Astrocyte of the spinal cord (primary cell): ENCODE measurements around the gene SERPINA5.

Source experiments
- DNase-seq: peaks from one replicate; pipeline ENCODE4 v3.0.0; 2011; ENCODE audit warnings: low read depth, low spot score
- H3K4me3 ChIP-seq: 2 replicates; pipeline ENCODE4 v1.5.1; 2011; ENCODE audit warnings: low read depth, mild to moderate bottlenecking, low read length, moderate library complexity
- in situ Hi-C: cut with HindIII; loops from 2 replicates; pipeline ENCODE4 v1.10.0; 2017; ENCODE audit warnings: low sequenced_read_pairs
- TF ChIP-seq, protein P1 (sequence below): IDR thresholded peaks from 2 replicates; pipeline ENCODE4 v1.5.1; 2012; ENCODE audit warnings: low read depth, mild to moderate bottlenecking, low read length, inconsistent platforms

The SERPINA5 gene

DNA sequence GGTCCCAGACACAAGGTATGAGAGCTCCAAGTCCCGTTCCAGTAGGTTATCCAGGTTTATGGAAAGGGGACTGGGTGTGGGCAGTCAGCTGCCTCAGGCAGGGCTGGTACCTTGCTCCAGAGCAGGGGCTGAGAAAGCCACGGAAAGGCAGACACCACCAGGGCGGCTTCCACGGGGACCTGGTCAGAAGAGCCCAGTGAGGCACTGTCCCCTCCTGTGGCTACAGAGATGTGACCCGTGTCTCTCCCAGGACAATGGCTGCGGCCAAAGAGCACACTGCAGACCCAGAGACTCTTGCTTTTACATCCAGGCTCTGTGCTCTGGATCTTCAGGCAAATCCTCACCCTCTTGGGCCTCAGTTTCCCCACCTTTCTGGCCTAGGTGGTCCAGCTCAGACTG, 11.2 kb upstream of the SERPINA5 start:
- no peak overlapping the region for H3K4me3 ChIP-seq
- in situ Hi-C loops: no loop called here

DNA sequence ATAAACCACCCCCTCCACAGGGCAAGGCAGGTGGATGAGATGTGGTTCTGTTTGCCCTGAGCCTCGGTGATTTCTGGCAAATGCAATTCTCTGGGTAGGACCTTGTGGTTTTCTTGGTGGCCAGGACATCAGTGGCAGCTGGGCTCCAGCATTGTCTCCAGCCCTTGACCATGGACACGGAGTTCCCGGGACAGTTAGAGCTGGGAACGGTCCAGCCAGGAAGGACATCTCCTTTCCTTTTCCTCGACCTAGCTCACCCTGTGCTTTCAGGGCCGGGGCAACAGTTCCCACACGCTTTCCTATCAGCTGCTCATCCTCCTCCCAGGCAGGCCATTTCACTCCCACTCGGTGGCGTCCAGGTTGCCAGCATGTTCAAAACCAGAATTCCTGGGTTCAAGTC, 10.8 kb upstream of the SERPINA5 start:
- TF ChIP-seq, protein P1, sequence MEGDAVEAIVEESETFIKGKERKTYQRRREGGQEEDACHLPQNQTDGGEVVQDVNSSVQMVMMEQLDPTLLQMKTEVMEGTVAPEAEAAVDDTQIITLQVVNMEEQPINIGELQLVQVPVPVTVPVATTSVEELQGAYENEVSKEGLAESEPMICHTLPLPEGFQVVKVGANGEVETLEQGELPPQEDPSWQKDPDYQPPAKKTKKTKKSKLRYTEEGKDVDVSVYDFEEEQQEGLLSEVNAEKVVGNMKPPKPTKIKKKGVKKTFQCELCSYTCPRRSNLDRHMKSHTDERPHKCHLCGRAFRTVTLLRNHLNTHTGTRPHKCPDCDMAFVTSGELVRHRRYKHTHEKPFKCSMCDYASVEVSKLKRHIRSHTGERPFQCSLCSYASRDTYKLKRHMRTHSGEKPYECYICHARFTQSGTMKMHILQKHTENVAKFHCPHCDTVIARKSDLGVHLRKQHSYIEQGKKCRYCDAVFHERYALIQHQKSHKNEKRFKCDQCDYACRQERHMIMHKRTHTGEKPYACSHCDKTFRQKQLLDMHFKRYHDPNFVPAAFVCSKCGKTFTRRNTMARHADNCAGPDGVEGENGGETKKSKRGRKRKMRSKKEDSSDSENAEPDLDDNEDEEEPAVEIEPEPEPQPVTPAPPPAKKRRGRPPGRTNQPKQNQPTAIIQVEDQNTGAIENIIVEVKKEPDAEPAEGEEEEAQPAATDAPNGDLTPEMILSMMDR: no peak
- H3K4me3 ChIP-seq: no peak overlapping the region
- no peak for DNase-seq
- in situ Hi-C loops: no loop called here

More for the DNA sequence above, 11.2 kb upstream of the SERPINA5 start:
- TF ChIP-seq, protein P1: no peak
- no peak for DNase-seq

DNA sequence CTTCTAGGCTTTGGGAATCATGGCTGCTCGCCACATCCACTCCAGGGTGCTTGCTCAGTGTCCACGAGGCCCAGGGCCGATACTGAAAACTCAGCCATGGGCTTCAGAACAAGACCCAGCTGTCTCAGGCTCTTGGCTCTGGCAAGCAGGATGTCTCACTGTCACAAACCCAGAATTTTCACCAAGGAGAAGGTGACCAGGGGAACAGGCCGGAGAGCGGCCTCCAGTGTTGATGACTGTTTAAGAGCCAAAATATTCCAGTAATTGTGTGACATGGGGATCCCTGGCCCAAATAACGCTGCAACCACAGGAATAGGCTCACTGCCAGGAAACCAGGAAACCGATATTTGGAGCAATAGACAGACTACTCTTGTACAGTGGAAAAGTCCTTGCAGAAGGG, 9.8 kb upstream of the SERPINA5 start:
- H3K4me3 ChIP-seq: no peak overlapping the region
- DNase-seq: peak; percentile 9
- in situ Hi-C loops: no loop called here
- TF ChIP-seq, protein P1: no peak

DNA sequence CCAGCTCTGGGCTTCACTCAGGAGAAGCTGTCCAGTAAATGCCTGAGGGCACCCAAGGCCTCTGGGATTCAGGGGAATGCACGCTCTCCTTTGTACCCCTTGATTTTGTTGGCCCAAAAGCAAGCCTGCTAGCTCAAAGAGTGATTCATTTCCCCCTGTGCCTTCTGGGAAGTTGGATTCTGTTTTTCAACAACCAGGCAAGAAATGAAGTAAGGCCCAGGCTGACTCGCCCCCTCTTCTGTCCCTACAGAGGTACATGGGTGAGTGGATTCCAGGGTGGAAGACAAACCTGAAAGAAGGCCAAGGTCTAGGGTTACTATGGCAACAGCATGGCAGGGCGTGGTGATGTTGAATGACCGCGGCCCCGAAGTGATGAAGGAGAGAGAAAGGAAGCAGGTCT, 9.3 kb upstream of the SERPINA5 start:
- peak; percentile 28 for DNase-seq
- TF ChIP-seq, protein P1: no peak
- in situ Hi-C loops: no loop called here
- no peak overlapping the region for H3K4me3 ChIP-seq

DNA sequence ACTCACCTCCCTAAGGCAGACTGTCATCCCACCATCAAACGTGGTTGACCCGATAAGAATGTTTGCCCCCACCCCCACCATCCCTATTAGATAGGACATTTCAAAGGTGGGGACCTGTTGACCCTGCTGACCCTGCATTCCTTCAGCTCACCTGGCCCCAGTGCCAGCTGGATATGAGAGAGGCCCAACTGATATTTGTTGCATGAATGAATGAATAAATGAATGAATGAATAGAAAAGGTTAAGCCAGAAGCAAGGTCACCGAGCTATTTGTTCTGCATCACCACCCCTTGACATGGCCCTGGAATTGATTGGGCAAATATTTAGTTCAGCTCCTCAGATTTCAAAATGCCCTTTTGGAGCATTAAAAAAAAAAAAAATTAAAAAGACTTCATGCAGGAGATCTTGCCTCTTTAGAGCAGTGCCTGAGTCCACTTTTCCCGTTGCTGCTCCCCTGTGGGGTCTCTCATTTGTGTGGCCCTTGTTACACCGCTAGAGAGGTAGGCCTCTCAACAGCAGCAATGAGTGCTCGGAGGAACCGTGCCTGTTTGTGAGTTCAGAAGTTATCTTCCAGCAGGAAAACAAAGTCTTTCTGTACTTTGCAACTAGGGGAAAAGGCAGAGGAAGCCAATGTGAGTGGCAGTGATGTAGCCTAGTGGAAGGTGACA, 8.5 kb upstream of the SERPINA5 start:
- no peak overlapping the region for H3K4me3 ChIP-seq
- TF ChIP-seq, protein P1: no peak
- no peak for DNase-seq
- in situ Hi-C loops: no loop called here

DNA sequence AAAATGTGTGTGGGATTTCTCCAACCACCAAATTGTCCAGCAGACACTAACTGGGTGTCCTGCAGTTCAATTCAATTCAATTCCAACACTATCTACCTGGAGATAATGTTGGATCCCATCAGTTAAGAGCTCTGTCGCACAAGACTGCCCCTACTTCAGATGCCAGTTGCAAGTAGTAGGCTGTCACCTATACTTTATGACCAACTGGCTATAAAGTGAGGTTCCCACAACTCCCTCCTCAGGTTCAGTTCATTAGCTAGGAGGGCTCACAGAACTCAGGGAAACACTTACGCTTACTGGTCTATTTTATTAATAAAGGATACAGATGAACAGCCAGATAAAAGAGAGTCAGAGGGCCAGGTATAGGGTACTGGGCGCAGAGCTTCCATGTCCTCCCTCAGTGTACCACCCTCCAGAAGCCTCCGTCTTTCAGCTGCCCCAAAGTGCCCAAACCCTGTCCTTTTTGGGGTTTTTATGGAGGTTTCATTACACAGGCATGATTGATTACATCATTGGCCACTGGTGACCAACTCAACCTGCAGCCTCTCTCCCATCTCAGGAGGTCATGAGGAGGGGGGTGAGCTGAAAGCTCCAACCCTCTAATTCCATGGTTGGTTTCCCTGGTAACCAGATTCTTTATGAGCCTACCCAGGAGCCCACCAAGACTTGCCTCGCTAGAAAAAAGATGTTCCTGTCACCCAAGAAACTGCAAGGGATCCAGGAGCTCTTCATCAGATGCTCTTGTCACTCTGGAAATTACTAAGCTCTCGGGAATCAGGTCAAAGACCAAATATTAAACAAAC, 7.5 kb upstream of the SERPINA5 start:
- H3K4me3 ChIP-seq: no peak overlapping the region
- TF ChIP-seq, protein P1: no peak
- in situ Hi-C loops: no loop called here
- DNase-seq: no peak
